ENCODE data around the gene NOS1AP. TPM values are rescaled to one million over a fixed set of nuclear protein-coding genes. Genes with fewer than 3 reads are reported as not detected.
A peak's percentile ranks its signal among the peaks of the same experiment; 100 is the strongest.

Gene NOS1AP
- total RNA-seq, 1 donor from 2014 or later, result 9.1 TPM

Small RNA genes within 50 kb of the gene (microRNA-seq; reads per million reads assigned to microRNA genes)
- gene MIR4654 (not detected), gene MIR556 (13.8 reads per million, percentile 28 among the genes with 10 or more reads in this experiment)

Other genes starting within 250 kb of the NOS1AP start
- 50.3 TPM for gene OLFML2B, start 45.8 kb upstream of the NOS1AP start, total RNA-seq

Measured in sciatic nerve (tissue), 1 donor.